K562 (cell line): ENCODE data around the gene SLC24A3.

Experiments
- ATF1 ChIP-seq, 2 experiments: fragments of 450-650 bp in 1 of 2; IDR thresholded peaks; 2 replicates each; pipeline ENCODE4 v1.6.1; 2016; ENCODE audit warnings: missing compliant biosample characterization in 1 of 2, missing genetic modification characterization in 1 of 2
- BACH1 ChIP-seq: fragments of 200-800 bp; sonication (Bioruptor generic); IDR thresholded peaks from 2 replicates; pipeline ENCODE4 v1.6.1; 2016; ENCODE audit warnings: missing genetic modification characterization, missing compliant biosample characterization
- CREB5 ChIP-seq: fragments of 250-450 bp; sonication (Bioruptor Pico); IDR thresholded peaks from 2 replicates; pipeline ENCODE4 v1.5.0; 2020; ENCODE audit warnings: mild to moderate bottlenecking
- CTCF ChIP-seq, 3 experiments: IDR thresholded peaks in 2 of 3; conservative IDR thresholded peaks in 1 of 3; 2 replicates each; pipeline ENCODE4 v1.5.1; 2011 to 2012; ENCODE audit warnings: low read length in 3 of 3, mild to moderate bottlenecking in 3 of 3, control low read depth in 2 of 3, improper control_type of control experiment in 1 of 3, inconsistent platforms in 1 of 3, low read depth in 1 of 3, mixed read lengths in 1 of 3, moderate library complexity in 1 of 3; ENCODE audit not compliant: insufficient read depth in 2 of 3
- FOS ChIP-seq: IDR thresholded peaks from 3 replicates; pipeline ENCODE4 v1.6.1; 2011; ENCODE audit not compliant: insufficient read length; ENCODE audit errors: extremely low read depth
- NFATC3 ChIP-seq: fragments of 450-650 bp; IDR thresholded peaks from 2 replicates; pipeline ENCODE4 v1.6.1; 2017; ENCODE audit warnings: mild to moderate bottlenecking
- PCBP2 ChIP-seq: fragments of 200-400 bp; formaldehyde crosslinking; IDR thresholded peaks from 2 replicates; pipeline ENCODE4 v1.6.1; 2018; ENCODE audit warnings: low read length, low read depth, mild to moderate bottlenecking, moderate library complexity; ENCODE audit not compliant: poor library complexity, severe bottlenecking
- POLR2A ChIP-seq: fragments of 450-650 bp; conservative IDR thresholded peaks from 2 replicates; pipeline ENCODE4 v1.6.1; 2016
- SIN3A ChIP-seq, 2 experiments: fragments of 150-350 bp in 1 of 2; IDR thresholded peaks; 2 replicates each; pipeline ENCODE4 v1.6.1; 2011 to 2016; ENCODE audit warnings: borderline replicate concordance in 2 of 2, low read depth in 2 of 2, low read length in 2 of 2, mild to moderate bottlenecking in 2 of 2, moderate library complexity in 2 of 2; ENCODE audit not compliant: control insufficient read depth in 1 of 2
- SMARCB1 ChIP-seq: IDR thresholded peaks from 2 replicates; pipeline ENCODE4 v1.6.1; 2011; ENCODE audit warnings: improper control_type of control experiment, low read depth; ENCODE audit not compliant: insufficient read length
- SNAPC5 ChIP-seq: fragments of 250-450 bp; sonication (Bioruptor Pico); IDR thresholded peaks from 2 replicates; pipeline ENCODE4 v1.8.0; 2021; ENCODE audit warnings: moderate library complexity, mild to moderate bottlenecking, inconsistent platforms
- STAT5B ChIP-seq: fragments of 250-450 bp; sonication (Bioruptor Pico); IDR thresholded peaks from 2 replicates; pipeline ENCODE4 v1.8.0; 2021; ENCODE audit warnings: mild to moderate bottlenecking, inconsistent platforms
- ZNF212 ChIP-seq: fragments of 450-650 bp; formaldehyde crosslinking; IDR thresholded peaks from 2 replicates; pipeline ENCODE4 v1.4.0; 2020; ENCODE audit warnings: mild to moderate bottlenecking
- ZNF253 ChIP-seq: fragments of 250-450 bp; sonication (Bioruptor Pico); conservative IDR thresholded peaks from 2 replicates; pipeline ENCODE4 v1.6.1; 2021; ENCODE audit warnings: mild to moderate bottlenecking

- TF ChIP-seq CTCF (IDR thresholded peaks at IDR 0.05 in 2 of 3, conservative IDR thresholded peaks at IDR 0.05 in 1 of 3; ENCODE audit: insufficient read depth in 2 of 3, low read depth in 1 of 3, low read length in 3 of 3) = no peak
- TF ChIP-seq ZNF212 (CRISPR knock-in tag) = no peak
- TF ChIP-seq BACH1 (tag) = no peak
- TF ChIP-seq CREB5 (CRISPR knock-in tag) = no peak
- TF ChIP-seq FOS = no peak
- no peak for TF ChIP-seq NFATC3
- no peak for TF ChIP-seq ZNF253 (CRISPR knock-in tag)
- TF ChIP-seq POLR2A = no peak
- no peak for TF ChIP-seq STAT5B (CRISPR knock-in tag)
- TF ChIP-seq SNAPC5 (CRISPR knock-in tag) = no peak
- TF ChIP-seq SMARCB1 = no peak
- no peak for TF ChIP-seq ATF1 (CRISPR knock-in tag; IDR thresholded peaks at IDR 0.05)
- TF ChIP-seq ATF1 (tag; IDR thresholded peaks at IDR 0.05) = no peak
- TF ChIP-seq PCBP2 = no peak
- no peak for TF ChIP-seq SIN3A (IDR thresholded peaks at IDR 0.05; ENCODE audit: borderline replicate concordance in 2 of 2, control insufficient read depth in 1 of 2, low read depth in 2 of 2, low read length in 2 of 2)
Measured at GRCh38 chr20:19546648-19547047, 334.2 kb downstream of the SLC24A3 start.
